Gastroesophageal sphincter (tissue), 4 donors: Measurements from ENCODE around the gene TAOK3. TPM values are rescaled to one million over a fixed set of nuclear protein-coding genes. Genes with fewer than 3 reads are reported as not detected.

ENCODE experiments used
- ATAC-seq: fragments of 150-250 bp; one replicate; pipeline ENCODE4 v1.9.1; 2016; ENCODE audit warnings: mild to moderate bottlenecking, moderate library complexity
- H3K27ac ChIP-seq, 4 donors: fragments of 200-600 bp; sonication (generic) in 3 of 4; 1 replicate in 3 of 4; 2 replicates in 1 of 4; pipeline ENCODE4 v1.5.1; 2016 to 2019
- H3K27me3 ChIP-seq: fragments of 200-600 bp; sonication (generic); one replicate; pipeline ENCODE4 v1.5.1; 2019
- H3K36me3 ChIP-seq, 2 donors: fragments of 200-600 bp; sonication (generic); one replicate each; pipeline ENCODE4 v1.5.1; 2019; ENCODE audit warnings: control low read depth in 1 of 2
- H3K4me1 ChIP-seq, 3 donors: fragments of 200-600 bp; sonication (generic); 1 replicate in 2 of 3; 2 replicates in 1 of 3; pipeline ENCODE4 v1.5.1; 2016 to 2019; ENCODE audit warnings: control low read depth in 2 of 3
- H3K4me3 ChIP-seq, 2 donors: fragments of 200-600 bp; sonication (generic); one replicate each; pipeline ENCODE4 v1.5.1; 2019; ENCODE audit warnings: mild to moderate bottlenecking in 1 of 2, moderate library complexity in 1 of 2
- H3K9me3 ChIP-seq, 3 donors: fragments of 200-600 bp; sonication (generic); one replicate each; pipeline ENCODE4 v1.5.1; 2017 to 2019; ENCODE audit warnings: control low read depth in 2 of 3
- CTCF ChIP-seq, 4 experiments: fragments of 200-600 bp in 2 of 4; fragments of 450-650 bp in 2 of 4; sonication (generic) in 1 of 4; IDR thresholded peaks; one replicate each; pipeline ENCODE4 v1.5.1; 2017 to 2019; ENCODE audit warnings: antibody characterized with exemption in 4 of 4, mild to moderate bottlenecking in 2 of 4, moderate library complexity in 2 of 4
- EP300 ChIP-seq: sonication (generic); formaldehyde crosslinking; IDR thresholded peaks from one replicate; pipeline ENCODE4 v1.6.1; 2017; ENCODE audit warnings: antibody characterized with exemption, mild to moderate bottlenecking
- POLR2A ChIP-seq, 2 donors: fragments of 450-650 bp; IDR thresholded peaks; one replicate each; pipeline ENCODE4 v1.6.1; 2017; ENCODE audit warnings: antibody characterized with exemption in 2 of 2, mild to moderate bottlenecking in 2 of 2, moderate library complexity in 1 of 2
- POLR2AphosphoS5 ChIP-seq: sonication (generic); formaldehyde crosslinking; IDR thresholded peaks from one replicate; pipeline ENCODE4 v1.6.1; 2017; ENCODE audit warnings: antibody characterized with exemption
- WGBS, 2 donors: methylation state at CpG; one replicate each; pipeline ENCODE4 v1.1.5; 2018; ENCODE audit warnings: low coverage in 1 of 2; 5-methylcytosine and 5-hydroxymethylcytosine counted together
- total RNA-seq, 4 donors: library from RNA; depleted of rRNA; stranded (reverse); fragments of >200 nt; gene quantifications; one replicate each; pipeline ENCODE4 v1.1.0, GENCODE V29; 2016

Gene TAOK3
- 10 to 100 TPM; 26.9 to 55.0 (median 36.7) TPM for total RNA-seq

- ATAC-seq: peak; percentile 94
- 0% methylated on average over 11 to 21 of the region's 75 CpGs for WGBS, 2 donors
Measured at GRCh38 chr12:118372541-118373495, at the start of gene TAOK3. Gene TAOK3 (minus strand): TSS chr12:118372907. CDS start chr12:118255567, 117,340 bp downstream.

DNA sequence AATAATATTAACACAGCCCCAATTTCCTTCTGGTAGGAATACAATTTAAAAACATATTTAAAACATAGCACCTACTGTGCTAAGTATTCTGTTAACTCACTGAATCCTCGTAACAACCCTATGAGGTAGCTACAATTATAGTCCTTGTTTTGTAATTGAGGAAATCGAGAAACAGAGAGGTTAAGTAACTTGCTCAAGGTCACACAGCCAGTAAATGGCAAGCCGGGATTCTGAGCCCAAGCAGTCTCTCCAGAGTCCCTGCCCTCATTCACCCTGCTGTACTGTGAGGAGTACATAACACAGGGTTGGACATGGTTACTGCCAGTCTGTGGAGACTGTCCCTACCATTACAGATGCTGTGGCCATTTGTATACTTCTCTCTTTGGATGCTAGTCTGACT is 48.0 kb upstream of the TAOK3 start:
- ATAC-seq: no peak
- TF ChIP-seq CTCF (IDR thresholded peaks at IDR 0.05): no peak
- no peaks in the 10 kb centered on the region for H3K9me3 ChIP-seq
- WGBS, 2 donors: 94 to 100% methylated on average over 1 to 3 of the region's 3 CpGs
- H3K27me3 ChIP-seq: no peaks in the 10 kb centered on the region
- peaks cover 0 to 28% of the 10 kb centered on the region in 2 donors for H3K36me3 ChIP-seq
- no peaks in the 10 kb centered on the region for H3K4me1 ChIP-seq
- no peak overlapping the region for H3K27ac ChIP-seq
- H3K4me3 ChIP-seq: no peak overlapping the region

More at GRCh38 chr12:118372541-118373495, at the start of gene TAOK3:
- Histone ChIP-seq H3K36me3 (no peaks in the 10 kb centered on the region), H3K9me3 (no peaks in the 10 kb centered on the region), H3K27ac (peak within 1 kb of the TSS; percentile 91 to 97 (median 95)), H3K27me3 (no peaks in the 10 kb centered on the region), H3K4me1 (peaks cover 0 to 65% (median 11%) of the 10 kb centered on the region in 3 donors), H3K4me3 (peak within 1 kb of the TSS; percentile 75 to 95)
- TF ChIP-seq EP300 (no peak), POLR2A (IDR thresholded peaks at IDR 0.05) (peak; percentile 67 to 75), CTCF (IDR thresholded peaks at IDR 0.05) (peak in 1 of 4 experiments; percentile 24), POLR2AphosphoS5 (peak; percentile 93)

GRCh38 chr12:118418385-118419057 is 45.8 kb upstream of the TAOK3 start:
- TF ChIP-seq POLR2AphosphoS5 (no peak), POLR2A (IDR thresholded peaks at IDR 0.05) (no peak), EP300 (no peak), CTCF (IDR thresholded peaks at IDR 0.05) (no peak)
- Histone ChIP-seq H3K36me3 (peaks cover 0 to 49% of the 10 kb centered on the region in 2 donors), H3K9me3 (no peaks in the 10 kb centered on the region), H3K4me3 (no peak overlapping the region), H3K27ac (no peak overlapping the region), H3K4me1 (no peaks in the 10 kb centered on the region), H3K27me3 (no peaks in the 10 kb centered on the region)
- no peak for ATAC-seq
- 0 to 50% methylated on average over 1 of the region's 1 CpG for WGBS, 2 donors

DNA sequence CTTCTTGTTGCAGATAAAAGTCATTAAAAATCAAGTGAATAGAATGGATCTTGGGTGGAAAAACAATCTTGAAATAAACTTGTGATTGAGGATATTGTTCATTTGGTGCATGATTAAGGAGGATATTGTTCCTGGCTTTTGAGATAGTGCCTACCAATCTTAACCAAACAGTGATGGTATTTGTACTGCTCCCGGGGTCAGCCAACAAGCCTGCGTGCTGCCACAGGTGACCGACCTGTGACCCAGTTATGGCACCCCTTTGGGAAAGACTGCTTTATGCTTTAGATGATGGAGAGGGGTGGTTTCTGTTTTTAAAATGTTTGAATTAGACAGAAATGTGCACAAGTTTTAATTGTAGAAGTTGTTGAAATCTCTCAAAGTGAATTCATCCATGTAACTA is 45.2 kb upstream of the TAOK3 start:
- H3K27me3 ChIP-seq: no peaks in the 10 kb centered on the region
- no peak for ATAC-seq
- H3K36me3 ChIP-seq: peaks cover 0 to 55% of the 10 kb centered on the region in 2 donors
- H3K4me1 ChIP-seq: no peaks in the 10 kb centered on the region
- no peak overlapping the region for H3K27ac ChIP-seq
- 97% methylated on average over 3 of the region's 3 CpGs; no CpG with 5 or more reads in 1 of the 2 donors for WGBS, 2 donors
- TF ChIP-seq POLR2AphosphoS5 (no peak), CTCF (IDR thresholded peaks at IDR 0.05) (no peak), EP300 (no peak), POLR2A (IDR thresholded peaks at IDR 0.05) (no peak)
- no peaks in the 10 kb centered on the region for H3K9me3 ChIP-seq
- no peak overlapping the region for H3K4me3 ChIP-seq
